ENCODE data around the gene ARHGAP6. TPM values are rescaled to one million over a fixed set of nuclear protein-coding genes. Genes with fewer than 3 reads are reported as not detected.

The ARHGAP6 gene
- total RNA-seq: 1 to 10 TPM in 1 of 6 experiments, under 1 TPM in 5; 0.38 to 1.2 (median 0.78) TPM
- long read RNA-seq: 0 reads

GRCh38 chrX:11665168-11666111, at the start of gene ARHGAP6:
Gene ARHGAP6, minus strand, starts transcription at chrX:11665920. Its CDS starts 1,092 bp downstream, at chrX:11664828.
- 16% methylated on average over 20 of the region's 74 CpGs for WGBS (ENCODE audit: insufficient coverage, low coverage, low lambda C conversion rate, missing lambda C conversion rate)
- peaks cover 0 to 7% (median 0%) of the 10 kb centered on the region in 4 donors for H3K4me1 ChIP-seq
- no peak for TF ChIP-seq CTCF (IDR thresholded peaks at IDR 0.05)
- TF ChIP-seq POLR2A (IDR thresholded peaks at IDR 0.05): no peak
- peak within 1 kb of the TSS; percentile 12 to 26 (median 16) for H3K4me3 ChIP-seq
- no peak within 1 kb of the TSS for H3K27ac ChIP-seq
- H3K27me3 ChIP-seq: peaks cover 0 to 12% of the 10 kb centered on the region in 2 donors
- ATAC-seq (peak; percentile 22 to 60 (median 40)), DNase-seq (peak; percentile 22 to 44 (median 32))
- H3K9me3 ChIP-seq: no peaks in the 10 kb centered on the region
- no peaks in the 10 kb centered on the region for H3K36me3 ChIP-seq
- intact Hi-C loops (cut with DNase I): no loop called here

GRCh38 chrX:11704725-11705495, 39.2 kb upstream of the ARHGAP6 start:
- H3K9me3 ChIP-seq: no peaks in the 10 kb centered on the region
- ATAC-seq (no peak), DNase-seq (no peak)
- 52% methylated on average over 2 of the region's 12 CpGs for WGBS (ENCODE audit: insufficient coverage, low coverage, low lambda C conversion rate, missing lambda C conversion rate)
- H3K27me3 ChIP-seq: no peaks in the 10 kb centered on the region
- TF ChIP-seq CTCF (IDR thresholded peaks at IDR 0.05) (no peak), POLR2A (IDR thresholded peaks at IDR 0.05) (no peak)
- no peak overlapping the region for H3K4me3 ChIP-seq
- no peaks in the 10 kb centered on the region for H3K36me3 ChIP-seq
- intact Hi-C loops (cut with DNase I): no loop called here
- H3K4me1 ChIP-seq: no peaks in the 10 kb centered on the region
- no peak overlapping the region for H3K27ac ChIP-seq

GRCh38 chrX:11703855-11704254, 38.1 kb upstream of the ARHGAP6 start:
- DNase-seq (no peak), ATAC-seq (no peak)
- H3K4me1 ChIP-seq: no peaks in the 10 kb centered on the region
- H3K4me3 ChIP-seq: no peak overlapping the region
- no peaks in the 10 kb centered on the region for H3K9me3 ChIP-seq
- intact Hi-C loops (cut with DNase I): no loop called here
- no peak overlapping the region for H3K27ac ChIP-seq
- no peaks in the 10 kb centered on the region for H3K27me3 ChIP-seq
- no peaks in the 10 kb centered on the region for H3K36me3 ChIP-seq
- 60% methylated on average over 1 of the region's 10 CpGs for WGBS (ENCODE audit: insufficient coverage, low coverage, low lambda C conversion rate, missing lambda C conversion rate)
- no peak for TF ChIP-seq CTCF (IDR thresholded peaks at IDR 0.05)
- TF ChIP-seq POLR2A (IDR thresholded peaks at IDR 0.05): no peak

GRCh38 chrX:11702965-11703631, 37.4 kb upstream of the ARHGAP6 start:
- peak; percentile 87 to 98 (median 94) for ATAC-seq
- TF ChIP-seq CTCF (IDR thresholded peaks at IDR 0.05) (no peak), POLR2A (IDR thresholded peaks at IDR 0.05) (no peak)
- no peak overlapping the region for H3K27ac ChIP-seq
- 20% methylated on average over 6 of the region's 6 CpGs for WGBS (ENCODE audit: insufficient coverage, low coverage, low lambda C conversion rate, missing lambda C conversion rate)
- H3K27me3 ChIP-seq: no peaks in the 10 kb centered on the region
- H3K4me1 ChIP-seq: no peaks in the 10 kb centered on the region
- H3K36me3 ChIP-seq: no peaks in the 10 kb centered on the region
- H3K9me3 ChIP-seq: no peaks in the 10 kb centered on the region
- intact Hi-C loops (cut with DNase I): no loop called here
- no peak overlapping the region for H3K4me3 ChIP-seq
- peak in 1 of 3 donors; percentile 51 for DNase-seq
